Calu3 (cell line): ENCODE results near the gene FANCI. TPM values are rescaled to one million over a fixed set of nuclear protein-coding genes. Genes with fewer than 3 reads are reported as not detected.

ENCODE experiments used
- BruUV-seq: library from RNA; stranded (reverse); fragments of 400-500 nt; replicated peaks from 2 replicates; lab custom pipeline; 2021; lab: Mats Ljungman, UMichigan
- CTCF ChIA-PET: fragments of 300-600 bp; sonication (Branson Sonifier 250); formaldehyde crosslinking; loops from one replicate; lab custom pipeline; 2022; ENCODE audit warnings: antibody characterized with exemption; lab: Charles Lee
- DNase-seq: peaks from one replicate; pipeline ENCODE4 v3.0.0; 2022
- H3K27ac Mint-ChIP-seq: one replicate; pipeline ENCODE4 v1.8.0; 2022; ENCODE audit warnings: mixed read lengths; ENCODE audit not compliant: unreplicated experiment
- H3K27me3 Mint-ChIP-seq: one replicate; pipeline ENCODE4 v1.8.0; 2022; ENCODE audit warnings: mixed read lengths; ENCODE audit not compliant: unreplicated experiment
- H3K36me3 Mint-ChIP-seq: one replicate; pipeline ENCODE4 v1.8.0; 2022; ENCODE audit warnings: mild to moderate bottlenecking, moderate library complexity, mixed read lengths; ENCODE audit not compliant: insufficient read depth, unreplicated experiment
- H3K4me1 Mint-ChIP-seq: one replicate; pipeline ENCODE4 v1.8.0; 2022; ENCODE audit warnings: mild to moderate bottlenecking, low read depth, mixed read lengths; ENCODE audit not compliant: unreplicated experiment
- H3K4me3 Mint-ChIP-seq: one replicate; pipeline ENCODE4 v1.8.0; 2022; ENCODE audit warnings: mild to moderate bottlenecking, low read depth, moderate library complexity, mixed read lengths; ENCODE audit not compliant: unreplicated experiment
- H3K9me3 Mint-ChIP-seq: one replicate; pipeline ENCODE4 v1.8.0; 2022; ENCODE audit warnings: low read depth, mixed read lengths; ENCODE audit not compliant: unreplicated experiment
- CTCF ChIP-seq: fragments of 200-600 bp; IDR thresholded peaks from one replicate; pipeline ENCODE4 v1.8.0; 2022; ENCODE audit warnings: antibody characterized with exemption; ENCODE audit not compliant: unreplicated experiment
- intact Hi-C: fragments of 100-400 bp; cut with micrococcal nuclease; formaldehyde crosslinking; loops from one replicate; pipeline ENCODE4 v1.10.0; 2022; ENCODE audit not compliant: unreplicated experiment
- total RNA-seq: library from RNA; stranded (reverse); gene quantifications from 2 replicates; pipeline ENCODE4 v1.2.3, GENCODE V29; 2022

FANCI gene
- total RNA-seq, 1 experiment from 2014 or later: 138 TPM

- intact Hi-C loops: no loop called here
- H3K27ac Mint-ChIP-seq: no peak overlapping the region
- CTCF ChIA-PET: no interaction called here
- no peak overlapping the region for H3K4me3 Mint-ChIP-seq
- H3K9me3 Mint-ChIP-seq: no peaks in the 10 kb centered on the region
- H3K36me3 Mint-ChIP-seq: peaks cover 6% of the 10 kb centered on the region
- H3K27me3 Mint-ChIP-seq: peaks cover 100% of the 10 kb centered on the region
- DNase-seq: peak; percentile 85
- peaks cover 6% of the 10 kb centered on the region for H3K4me1 Mint-ChIP-seq
- TF ChIP-seq CTCF: no peak
- no TSS peak for BruUV-seq
Observed at GRCh38 chr15:89361451-89362202, 117.8 kb downstream of the FANCI start.

DNA sequence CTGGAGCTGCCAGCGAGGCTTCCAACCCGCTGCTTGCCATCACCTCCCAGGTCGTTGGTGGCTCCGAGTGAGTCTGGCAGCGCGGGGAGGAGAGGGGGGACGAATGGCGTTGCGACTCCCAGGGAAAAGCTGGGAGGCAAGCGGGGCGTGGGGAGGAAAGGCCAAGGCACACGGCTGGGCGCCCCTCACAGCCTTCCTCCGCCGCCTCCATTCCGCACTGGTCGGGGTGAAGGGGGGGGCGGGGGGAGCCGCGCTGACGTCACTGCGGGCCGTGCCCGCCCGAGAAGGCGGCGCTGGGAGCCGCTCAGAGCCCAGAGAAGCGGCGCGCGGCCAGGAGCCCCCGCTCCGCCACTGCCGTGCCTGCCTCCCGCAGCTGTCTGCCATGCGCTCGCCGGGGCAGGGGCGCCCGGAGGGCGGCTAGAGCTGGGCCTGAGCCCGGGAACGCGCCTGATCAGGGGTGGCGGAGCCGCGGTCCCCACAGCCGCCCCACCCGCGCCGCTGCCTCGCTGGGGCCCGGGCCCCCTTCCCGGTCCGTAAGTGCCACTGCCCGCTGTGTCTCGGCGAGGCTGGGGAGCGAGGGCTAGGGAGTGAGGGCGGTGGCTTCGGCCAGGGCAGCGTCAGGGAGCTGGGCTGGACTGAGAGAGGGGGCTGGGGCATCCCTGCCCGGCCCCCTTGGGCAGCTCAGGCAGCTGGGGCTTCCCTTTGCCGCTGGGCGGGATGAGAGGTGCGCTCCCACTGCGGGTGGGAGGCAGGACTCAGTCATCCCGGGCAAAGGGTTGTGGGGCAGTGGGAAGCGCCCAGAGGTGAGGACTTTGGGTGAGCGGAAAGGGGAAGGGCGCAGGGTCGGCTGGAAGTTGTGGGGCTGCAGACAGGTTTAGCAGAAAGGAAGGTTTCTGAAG, 118.7 kb downstream of the FANCI start:
- Mint-ChIP-seq H3K4me1 (no peaks in the 10 kb centered on the region), H3K9me3 (no peaks in the 10 kb centered on the region), H3K36me3 (peaks cover 6% of the 10 kb centered on the region), H3K27ac (no peak overlapping the region), H3K4me3 (no peak overlapping the region), H3K27me3 (peaks cover 100% of the 10 kb centered on the region)
- no TSS peak for BruUV-seq
- no peak for DNase-seq
- CTCF ChIA-PET: no interaction called here
- TF ChIP-seq CTCF: no peak
- intact Hi-C loops: no loop called here

DNA sequence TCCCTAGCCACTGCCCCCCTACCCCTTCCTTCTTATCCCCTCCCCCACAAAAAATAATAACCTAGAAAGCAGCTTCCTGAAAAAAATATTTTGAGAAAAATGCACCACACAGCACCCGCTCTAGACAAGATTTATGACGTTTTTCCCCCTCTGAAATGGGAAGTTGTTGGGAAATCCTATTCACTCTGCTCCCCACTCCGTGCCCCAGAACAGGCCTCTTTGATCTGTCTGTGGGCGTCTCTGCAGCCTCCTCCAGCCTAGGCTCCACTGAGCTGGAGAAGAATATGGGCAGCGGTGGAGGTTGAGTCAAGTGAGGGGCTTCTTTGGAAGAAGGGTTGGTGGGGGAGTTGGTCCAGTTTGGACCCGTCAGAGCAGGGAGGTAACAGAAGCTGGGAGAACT, 119.4 kb downstream of the FANCI start:
- peaks cover 98% of the 10 kb centered on the region for H3K27me3 Mint-ChIP-seq
- no peak overlapping the region for H3K4me3 Mint-ChIP-seq
- DNase-seq: no peak
- H3K4me1 Mint-ChIP-seq: no peaks in the 10 kb centered on the region
- CTCF ChIA-PET: no interaction called here
- H3K9me3 Mint-ChIP-seq: no peaks in the 10 kb centered on the region
- BruUV-seq: no TSS peak
- intact Hi-C loops: no loop called here
- peaks cover 6% of the 10 kb centered on the region for H3K36me3 Mint-ChIP-seq
- H3K27ac Mint-ChIP-seq: no peak overlapping the region
- no peak for TF ChIP-seq CTCF

- intact Hi-C loops: no loop called here
- CTCF ChIA-PET: interaction anchor here (0.6 to 1.2 kb wide), 2 partner anchors 39 to 66 kb away, joined by 3 to 5 read pairs; no protein-coding TSS in a partner anchor
Observed at GRCh38 chr15:89363770-89364169, 120.0 kb downstream of the FANCI start.

More at GRCh38 chr15:89363770-89364169, 120.0 kb downstream of the FANCI start:
- no peak for TF ChIP-seq CTCF
- Mint-ChIP-seq H3K4me1 (no peaks in the 10 kb centered on the region), H3K27ac (no peak overlapping the region), H3K9me3 (no peaks in the 10 kb centered on the region), H3K4me3 (no peak overlapping the region), H3K27me3 (peaks cover 98% of the 10 kb centered on the region), H3K36me3 (peaks cover 2% of the 10 kb centered on the region)
- no TSS peak for BruUV-seq
- no peak for DNase-seq
